GM10266 (cell line): ENCODE measurements around the gene COL26A1.
A peak's percentile ranks its signal among the peaks of the same experiment; 100 is the strongest.

Experiments used
- DNase-seq: peaks from one replicate; pipeline ENCODE4 v3.0.0; 2012; ENCODE audit errors: extremely low spot score
- CTCF ChIP-seq: IDR thresholded peaks from 2 replicates; pipeline ENCODE4 v1.5.1; 2012; ENCODE audit warnings: mild to moderate bottlenecking, low read depth; ENCODE audit not compliant: control insufficient read depth, insufficient read depth; ENCODE audit errors: missing control alignments

The COL26A1 gene

GRCh38 chr7:101402835-101403234 is 40.2 kb downstream of the COL26A1 start:
- no peak for TF ChIP-seq CTCF

GRCh38 chr7:101405474-101406067 is 42.9 kb downstream of the COL26A1 start:
- no peak for DNase-seq
- TF ChIP-seq CTCF, result no peak

More at GRCh38 chr7:101402835-101403234, 40.2 kb downstream of the COL26A1 start:
- DNase-seq, result no peak

- TF ChIP-seq CTCF, result peak; percentile 90
- peak; percentile 74 for DNase-seq
Measured at GRCh38 chr7:101410743-101411507, 48.2 kb downstream of the COL26A1 start.

GRCh38 chr7:101411508-101411874 is 48.8 kb downstream of the COL26A1 start:
- no peak for DNase-seq
- TF ChIP-seq CTCF, result no peak

GRCh38 chr7:101412976-101413375 is 50.3 kb downstream of the COL26A1 start:
- DNase-seq, result no peak
- TF ChIP-seq CTCF, result no peak

- no peak for TF ChIP-seq CTCF
- no peak for DNase-seq
Measured at GRCh38 chr7:101418694-101419093, 56.0 kb downstream of the COL26A1 start.

GRCh38 chr7:101419831-101420230 is 57.2 kb downstream of the COL26A1 start:
- DNase-seq, result no peak
- TF ChIP-seq CTCF, result no peak
